Loucy (cell line): ENCODE results near the gene DLG2.

Experiments used
- EZH2phosphoT487 ChIP-seq: fragments of 200-600 bp; IDR thresholded peaks from 2 replicates; pipeline ENCODE4 v1.6.1; 2018; ENCODE audit warnings: antibody characterized with exemption, mild to moderate bottlenecking, moderate library complexity, borderline replicate concordance
- TF ChIP-seq, protein P1 (sequence below): fragments of 200-600 bp; sonication (generic); conservative IDR thresholded peaks from 2 replicates; pipeline ENCODE4 v1.5.1; 2014; ENCODE audit warnings: mild to moderate bottlenecking, antibody characterized with exemption, low read length

DNA sequence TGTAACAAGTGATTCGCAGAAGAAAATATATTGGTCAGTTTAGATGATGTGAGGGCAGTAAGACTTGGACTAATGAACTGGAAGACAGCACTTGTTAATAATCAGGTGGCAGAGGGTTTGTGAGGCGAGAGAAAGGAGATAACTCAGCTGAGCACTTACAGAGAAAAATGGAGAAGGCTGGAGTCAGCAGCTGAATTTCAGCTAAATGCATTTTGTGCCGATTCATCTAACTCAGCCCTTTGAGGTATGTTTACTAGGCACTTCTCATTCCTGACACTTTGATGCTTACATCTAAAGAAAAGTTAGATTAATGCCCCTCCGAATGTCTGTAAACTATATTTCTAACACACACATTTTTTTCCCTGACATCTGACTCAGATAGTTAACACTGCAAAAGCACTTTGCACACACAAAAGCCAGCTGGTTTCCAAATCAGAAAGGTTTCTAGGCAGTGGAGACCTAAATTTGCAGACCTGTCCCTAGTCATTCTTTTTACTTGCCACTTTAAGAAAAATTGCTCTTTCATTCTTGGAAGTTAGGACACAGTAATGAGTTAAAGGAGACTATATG is 1481.4 kb downstream of the DLG2 start:
- TF ChIP-seq, protein P1, sequence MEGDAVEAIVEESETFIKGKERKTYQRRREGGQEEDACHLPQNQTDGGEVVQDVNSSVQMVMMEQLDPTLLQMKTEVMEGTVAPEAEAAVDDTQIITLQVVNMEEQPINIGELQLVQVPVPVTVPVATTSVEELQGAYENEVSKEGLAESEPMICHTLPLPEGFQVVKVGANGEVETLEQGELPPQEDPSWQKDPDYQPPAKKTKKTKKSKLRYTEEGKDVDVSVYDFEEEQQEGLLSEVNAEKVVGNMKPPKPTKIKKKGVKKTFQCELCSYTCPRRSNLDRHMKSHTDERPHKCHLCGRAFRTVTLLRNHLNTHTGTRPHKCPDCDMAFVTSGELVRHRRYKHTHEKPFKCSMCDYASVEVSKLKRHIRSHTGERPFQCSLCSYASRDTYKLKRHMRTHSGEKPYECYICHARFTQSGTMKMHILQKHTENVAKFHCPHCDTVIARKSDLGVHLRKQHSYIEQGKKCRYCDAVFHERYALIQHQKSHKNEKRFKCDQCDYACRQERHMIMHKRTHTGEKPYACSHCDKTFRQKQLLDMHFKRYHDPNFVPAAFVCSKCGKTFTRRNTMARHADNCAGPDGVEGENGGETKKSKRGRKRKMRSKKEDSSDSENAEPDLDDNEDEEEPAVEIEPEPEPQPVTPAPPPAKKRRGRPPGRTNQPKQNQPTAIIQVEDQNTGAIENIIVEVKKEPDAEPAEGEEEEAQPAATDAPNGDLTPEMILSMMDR: no peak
- TF ChIP-seq EZH2phosphoT487: no peak
